Epithelial cell of prostate (primary cell): ENCODE results near the gene MELTF.

Source experiments
- DNase-seq: peaks from one replicate; pipeline ENCODE4 v3.0.0-alpha.2; 2011; ENCODE audit warnings: low read depth, low spot score
- H3K27ac ChIP-seq: fragments of 450-650 bp; 2 replicates; pipeline ENCODE4 v1.5.1; 2017; ENCODE audit warnings: mild to moderate bottlenecking

MELTF gene

DNA sequence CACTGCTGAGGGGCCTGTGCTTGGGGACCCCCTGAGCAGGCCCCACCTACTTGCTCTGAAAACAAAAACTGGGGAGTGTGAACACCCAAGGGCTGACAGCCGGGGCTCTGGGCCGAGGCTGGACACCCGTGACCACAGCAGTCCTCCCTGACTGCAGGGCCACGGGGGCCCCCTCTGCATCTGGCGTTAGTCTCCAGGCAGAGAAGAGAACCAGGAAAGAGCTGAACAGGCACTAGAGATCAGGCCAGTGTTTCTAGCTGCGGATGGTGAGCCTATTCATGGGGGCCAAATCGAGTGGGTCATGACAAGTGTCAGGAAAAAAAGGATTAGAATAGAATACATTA lies 17.1 kb downstream of the MELTF start:
- no peak overlapping the region for H3K27ac ChIP-seq
- DNase-seq = no peak

DNA sequence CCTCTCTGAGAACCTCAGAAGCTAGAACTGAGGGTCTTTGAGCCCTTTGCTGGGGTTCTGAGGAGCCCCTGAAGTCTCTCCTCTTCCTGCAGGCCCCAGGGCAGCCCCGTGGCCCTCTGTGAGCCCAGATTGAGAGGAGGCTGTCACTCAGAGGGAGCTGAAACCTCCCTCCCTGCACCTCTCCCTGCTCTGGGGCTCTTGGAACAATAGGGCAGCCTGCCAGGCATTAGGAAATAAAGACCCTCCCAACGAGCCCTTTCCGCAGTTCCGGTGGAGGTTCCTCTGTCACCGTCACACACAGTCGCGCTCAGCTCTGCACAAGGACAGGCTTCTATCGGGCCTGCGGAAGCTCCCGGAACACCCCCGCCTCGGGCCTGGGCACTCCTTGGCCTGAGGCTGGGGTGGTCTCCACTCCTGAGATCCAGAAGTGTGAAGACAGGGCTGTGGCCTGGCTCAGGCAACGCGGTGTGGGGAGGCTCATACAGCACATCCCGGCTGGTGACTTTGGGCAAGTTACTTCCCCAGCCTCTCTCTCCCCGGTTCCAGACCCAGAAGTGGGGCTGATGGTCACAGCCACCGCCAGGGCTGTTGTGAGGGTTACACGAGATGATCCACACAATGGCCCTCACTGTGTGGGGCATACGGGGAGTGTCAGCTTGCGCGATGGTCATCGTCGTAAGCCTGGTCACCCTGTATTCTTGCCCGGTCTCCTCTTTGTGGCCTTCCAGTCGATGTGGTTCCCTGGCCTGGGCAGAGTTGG lies 17.7 kb downstream of the MELTF start:
- H3K27ac ChIP-seq = no peak overlapping the region
- DNase-seq = no peak

DNA sequence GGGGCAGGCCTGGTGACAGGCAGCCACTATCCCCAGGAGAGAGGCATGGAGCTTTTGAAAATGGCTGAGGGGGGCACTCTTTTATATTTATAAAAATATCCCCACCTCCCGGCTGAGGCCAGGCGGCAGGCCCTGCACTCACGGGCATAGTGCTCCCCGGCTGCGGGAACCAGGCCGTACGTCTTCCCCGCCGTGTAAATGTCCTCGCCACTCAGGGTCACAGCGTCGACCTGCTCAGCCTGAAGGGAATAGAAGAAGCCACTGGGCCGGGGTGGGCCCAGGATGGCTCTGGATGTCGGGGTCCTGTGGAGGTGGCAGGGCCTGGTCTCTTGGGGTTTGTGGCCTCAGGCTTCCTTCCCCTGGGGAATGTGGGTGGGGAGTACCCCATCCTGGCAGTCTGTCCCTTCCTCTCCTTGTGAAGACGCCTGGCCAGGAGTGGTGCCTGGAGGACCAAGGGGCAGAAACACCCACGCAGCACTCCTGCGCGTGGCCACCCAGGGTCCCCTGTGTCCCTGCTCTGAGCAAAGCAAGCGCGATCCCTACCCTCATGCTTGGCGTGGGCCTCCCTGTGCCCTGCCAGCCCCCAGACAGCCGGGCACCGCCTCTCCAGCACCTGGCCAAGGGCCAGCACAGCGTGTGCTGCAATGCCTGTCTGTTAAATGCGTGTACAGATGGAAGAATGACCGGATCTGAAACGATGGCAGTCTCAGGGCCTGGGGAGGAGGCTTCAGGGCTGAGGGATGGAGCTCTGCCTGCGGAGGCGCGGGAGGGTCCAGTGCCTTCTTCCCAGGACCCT lies 18.9 kb downstream of the MELTF start:
- no peak for DNase-seq
- H3K27ac ChIP-seq = no peak overlapping the region

- no peak for DNase-seq
- no peak overlapping the region for H3K27ac ChIP-seq
Measured at GRCh38 chr3:197009532-197010019, 20.0 kb downstream of the MELTF start.

DNA sequence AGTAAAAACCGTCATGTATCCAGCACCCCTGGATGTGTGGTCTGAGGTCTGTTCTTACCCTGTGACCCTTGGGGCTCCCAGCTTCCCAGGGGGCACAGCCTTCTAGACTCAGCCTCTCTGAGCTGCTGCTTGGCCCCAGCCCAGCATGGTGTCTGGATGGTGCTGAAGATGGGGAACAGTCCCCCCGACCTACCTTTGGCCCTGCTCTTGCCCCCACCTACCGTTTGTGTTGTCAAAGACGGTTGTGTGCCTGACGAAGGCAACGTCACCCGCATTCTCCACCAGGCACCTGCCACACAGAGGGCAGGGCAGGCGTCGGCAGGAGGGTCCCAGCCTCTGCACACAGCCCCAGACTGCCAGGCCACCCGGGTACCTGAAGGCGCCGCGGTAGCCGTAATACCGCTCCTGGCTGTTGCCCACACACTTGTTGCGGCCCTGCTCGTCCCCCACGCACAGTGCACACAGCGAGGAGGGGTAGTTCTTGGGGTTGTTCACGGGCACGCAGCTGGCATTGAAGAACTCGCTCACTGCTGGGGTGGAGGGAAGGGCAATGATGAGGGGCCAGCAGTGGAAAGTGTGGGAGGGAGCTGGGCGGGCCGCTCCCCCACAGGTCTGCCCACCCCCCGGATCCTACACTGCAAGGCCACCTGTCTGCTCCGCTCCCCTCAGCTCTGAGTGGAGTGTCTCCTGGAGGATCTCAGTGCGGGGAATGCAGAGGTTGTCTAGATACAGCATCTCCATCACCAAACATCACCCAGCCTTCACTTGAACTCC lies 21.0 kb downstream of the MELTF start:
- no peak for DNase-seq
- no peak overlapping the region for H3K27ac ChIP-seq

- no peak overlapping the region for H3K27ac ChIP-seq
- DNase-seq = no peak
Measured at GRCh38 chr3:197007953-197008352, 21.7 kb downstream of the MELTF start.

DNA sequence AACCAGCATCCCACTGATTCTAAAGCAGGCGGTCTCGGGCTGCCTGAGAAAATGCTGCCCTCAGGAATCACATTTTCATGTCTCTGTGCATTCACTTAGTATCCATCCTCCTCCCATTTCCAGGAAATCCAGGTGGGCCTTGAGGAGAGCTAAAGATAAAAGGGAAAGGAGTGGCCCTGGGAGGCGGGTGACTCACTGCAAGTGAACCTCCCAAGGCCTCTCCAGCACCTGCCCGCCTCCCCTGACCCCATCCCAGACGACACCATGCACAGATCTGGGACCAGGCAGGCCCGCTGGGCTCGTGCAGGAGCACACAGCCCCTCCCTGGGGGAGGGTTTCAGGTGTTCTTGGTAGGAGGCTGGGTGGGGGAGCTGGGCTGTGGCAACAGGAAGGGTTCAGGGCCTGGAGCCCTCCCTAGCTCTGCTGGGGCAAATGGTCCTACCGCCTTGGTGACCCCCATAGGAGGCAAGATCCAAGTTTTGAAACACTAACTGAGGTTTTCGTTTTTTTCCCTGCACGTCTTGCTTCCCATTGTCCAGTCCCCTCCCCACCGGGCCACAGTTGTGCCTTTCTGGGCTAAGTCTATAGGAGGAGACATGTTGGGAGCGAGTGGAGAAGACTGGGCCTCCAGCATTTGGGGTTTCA lies 22.2 kb downstream of the MELTF start:
- DNase-seq = no peak
- H3K27ac ChIP-seq = no peak overlapping the region

GRCh38 chr3:197006860-197007259 lies 22.8 kb downstream of the MELTF start:
- H3K27ac ChIP-seq = no peak overlapping the region
- DNase-seq = no peak

GRCh38 chr3:197006446-197006845 lies 23.2 kb downstream of the MELTF start:
- H3K27ac ChIP-seq = no peak overlapping the region
- no peak for DNase-seq

DNA sequence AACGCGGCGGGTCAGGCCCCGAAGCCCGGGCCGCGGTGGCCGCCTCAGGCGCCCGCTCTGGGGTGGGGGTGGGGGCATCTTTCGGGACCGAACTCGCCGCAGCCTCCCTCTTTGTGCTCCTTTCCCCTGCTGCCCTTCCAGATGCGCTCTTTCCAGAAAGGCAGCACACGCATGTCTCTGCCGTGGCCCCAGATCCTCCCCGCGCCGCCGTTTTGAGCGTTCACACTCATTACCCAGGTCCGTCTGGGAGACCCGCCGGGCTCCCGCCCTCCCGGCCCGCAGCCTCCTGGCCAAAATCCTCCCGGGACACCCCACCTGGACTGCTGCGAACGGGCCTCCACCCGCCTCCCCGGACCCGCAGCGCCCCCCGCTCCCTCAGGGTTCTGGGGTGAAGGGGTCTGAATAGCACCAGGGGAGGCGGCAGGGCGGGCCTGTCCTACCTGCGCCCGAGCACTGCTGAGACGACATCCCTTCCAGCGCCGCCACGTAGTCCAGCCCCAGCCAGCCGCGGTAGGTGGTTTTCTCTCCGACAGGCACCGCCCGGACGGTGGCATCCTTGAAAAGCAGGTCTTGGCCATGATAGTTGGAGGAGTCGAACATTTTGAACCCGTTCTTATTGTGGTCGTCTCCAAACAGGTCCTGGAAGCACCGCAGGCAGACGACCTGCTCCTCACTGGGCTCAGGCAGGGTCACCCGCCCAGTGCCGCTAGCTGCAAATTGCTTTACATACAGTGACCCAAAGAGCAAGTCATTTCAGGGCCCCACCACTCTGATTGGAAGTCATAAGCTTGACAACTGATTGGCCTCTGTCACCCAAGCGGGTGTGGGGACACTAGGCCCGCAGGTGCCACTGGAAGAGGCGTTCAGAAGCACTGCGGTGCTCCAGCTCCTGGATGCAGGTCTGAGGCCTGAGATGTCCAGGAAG lies 25.9 kb downstream of the MELTF start:
- peak overlapping the region; percentile 50 for H3K27ac ChIP-seq
- DNase-seq = no peak

GRCh38 chr3:197002701-197003454 lies 26.7 kb downstream of the MELTF start:
- H3K27ac ChIP-seq = peak overlapping the region; percentile 50
- DNase-seq = no peak

DNA sequence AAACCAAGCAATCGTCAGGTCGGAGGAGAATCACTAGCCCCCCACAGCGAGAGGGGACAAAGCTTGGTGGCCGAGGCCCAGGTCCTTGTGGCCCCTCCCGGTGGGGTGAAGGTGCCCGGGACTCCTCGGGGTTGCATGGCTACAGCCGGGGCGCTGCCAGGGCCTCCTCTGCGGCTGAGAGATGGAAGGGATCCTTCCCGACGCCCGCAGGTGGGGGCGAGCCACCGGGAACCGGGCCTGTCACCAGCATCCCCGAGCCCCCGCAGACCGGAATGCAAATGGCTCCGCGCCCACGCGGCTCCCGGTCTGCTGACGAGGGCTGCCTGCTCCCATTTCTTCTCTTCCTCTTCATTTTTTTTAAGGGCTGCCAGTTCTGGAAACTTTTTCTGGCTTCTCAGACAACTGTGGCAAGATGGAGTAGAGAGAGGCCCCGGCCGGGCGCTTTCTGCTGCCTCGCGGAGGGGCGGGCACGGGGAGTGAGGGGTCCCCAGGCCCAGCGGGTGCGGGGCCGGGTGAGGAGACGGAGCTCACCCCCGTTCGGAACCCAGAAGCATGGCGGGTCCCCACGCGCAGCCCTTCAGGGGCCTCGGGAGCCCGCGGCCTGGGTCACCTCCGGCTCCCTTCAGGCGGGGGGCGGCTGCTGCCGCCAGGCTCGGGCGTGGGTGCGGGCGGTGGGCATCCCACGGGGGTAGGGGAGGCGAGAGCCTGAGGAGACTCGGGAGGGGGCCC lies 27.5 kb downstream of the MELTF start:
- DNase-seq = no peak
- H3K27ac ChIP-seq = peak overlapping the region; percentile 50

DNA sequence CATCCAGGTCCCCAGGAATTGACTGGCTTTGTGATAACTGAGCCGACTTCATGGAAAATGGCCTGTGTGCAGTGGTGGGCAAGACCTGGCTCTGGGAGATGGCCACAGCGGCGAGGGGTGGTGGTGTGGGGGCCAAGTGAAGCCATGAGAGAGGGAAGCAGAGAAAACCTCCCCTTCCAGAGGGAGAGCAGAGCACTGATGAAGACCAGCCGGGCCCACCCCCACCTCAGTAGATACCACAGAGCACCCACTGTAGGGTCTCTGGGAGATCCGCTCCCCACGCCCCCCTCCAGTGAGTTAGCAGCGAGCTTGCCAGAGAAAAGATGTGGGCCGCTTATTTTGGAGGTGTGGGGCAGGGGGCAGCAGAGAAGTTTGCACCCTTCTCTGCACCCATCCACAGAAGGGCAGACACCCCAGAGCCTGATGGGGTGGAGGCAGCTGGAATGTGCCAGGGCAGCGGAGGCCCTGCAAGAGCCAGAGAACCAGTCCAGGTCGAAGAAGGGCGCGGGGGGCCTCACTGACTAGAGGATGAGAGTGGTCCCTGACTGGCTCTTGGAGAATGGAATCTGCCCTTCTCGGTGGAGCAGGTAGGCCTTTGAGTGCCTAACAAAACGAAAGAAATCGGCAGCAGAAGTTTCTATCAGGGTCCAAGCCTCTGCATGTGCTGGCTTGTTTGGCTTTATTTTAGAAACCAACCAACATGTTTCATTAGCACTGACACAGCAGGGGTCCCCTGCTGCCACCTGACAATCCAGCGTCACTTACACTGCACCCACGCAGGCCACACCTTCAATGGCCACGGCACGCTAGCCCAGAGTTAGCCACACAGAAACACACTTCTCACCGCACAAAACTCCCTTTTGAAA lies 28.3 kb downstream of the MELTF start:
- peak overlapping the region; percentile 50 for H3K27ac ChIP-seq
- no peak for DNase-seq

DNA sequence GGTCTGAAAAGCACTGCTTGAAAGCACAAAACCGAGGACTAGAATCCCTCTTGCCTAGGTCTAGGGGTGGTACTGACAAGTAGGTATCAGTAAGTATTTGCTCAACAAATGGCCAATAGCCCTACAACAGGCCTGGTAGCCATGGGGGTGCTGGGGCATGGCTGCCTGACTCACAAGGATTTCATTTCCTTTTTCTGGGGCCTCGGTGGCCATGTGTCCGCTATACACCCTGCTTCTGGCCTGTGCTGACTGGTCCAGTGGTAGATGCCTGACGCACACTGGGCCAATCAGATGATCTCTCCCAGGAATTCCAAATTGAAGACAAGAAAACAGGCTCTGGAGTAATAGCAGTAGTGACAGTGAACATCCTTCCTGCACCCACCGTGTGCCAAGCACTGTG lies 29.4 kb downstream of the MELTF start:
- DNase-seq = no peak
- no peak overlapping the region for H3K27ac ChIP-seq

- no peak for DNase-seq
- no peak overlapping the region for H3K27ac ChIP-seq
Measured at GRCh38 chr3:196998966-196999760, 30.5 kb downstream of the MELTF start.

DNA sequence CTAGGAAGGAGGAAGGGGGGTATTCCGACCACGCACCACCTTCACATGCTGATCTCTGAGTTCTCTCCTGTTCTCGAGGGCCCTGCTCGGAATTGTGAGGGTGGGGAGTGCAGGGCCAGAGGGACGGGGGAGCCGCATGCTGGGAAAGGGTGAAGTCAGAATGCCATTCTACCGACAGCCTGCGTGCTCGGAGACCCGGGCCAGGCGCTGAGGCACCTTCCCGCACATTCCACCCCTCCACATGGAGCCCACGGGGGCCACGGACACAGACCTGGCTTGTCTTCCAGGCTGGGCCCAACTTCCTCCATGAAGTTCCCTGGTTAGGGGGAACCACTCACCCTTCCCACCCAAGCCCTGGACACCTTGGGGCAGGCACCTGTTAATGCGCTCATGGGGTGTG lies 32.3 kb downstream of the MELTF start:
- H3K27ac ChIP-seq = peak overlapping the region; percentile 22
- no peak for DNase-seq
